MM.1S (cell line): ENCODE measurements around the gene AJUBA.

ENCODE experiments used
- CTCF ChIP-seq: fragments of 300-600 bp; sonication (generic); IDR thresholded peaks from 2 replicates; pipeline ENCODE4 v1.5.1; 2016; ENCODE audit warnings: antibody characterized with exemption, low read length, mixed read lengths
- EZH2 ChIP-seq: fragments of 300-600 bp; sonication (generic); optimal IDR thresholded peaks from 2 replicates; pipeline ENCODE3; 2017; ENCODE audit warnings: low read depth, mild to moderate bottlenecking, antibody characterized with exemption, low read length, mixed read lengths
- EZH2phosphoT487 ChIP-seq: fragments of 300-600 bp; sonication (generic); IDR thresholded peaks from 2 replicates; pipeline ENCODE4 v1.6.1; 2018; ENCODE audit warnings: antibody characterized with exemption, low read length

GRCh38 chr14:22991852-22992251 is 9.5 kb upstream of the AJUBA start:
- TF ChIP-seq CTCF, result no peak
- no peak for TF ChIP-seq EZH2
- no peak for TF ChIP-seq EZH2phosphoT487
